Measurements from ENCODE around the gene APOL1.

Gene APOL1

GRCh38 chr22:36212901-36213300 is 40.0 kb upstream of the APOL1 start:
- H3K9me3 ChIP-seq (ENCODE audit: control insufficient read depth, low read length), result no peaks in the 10 kb centered on the region
- no peaks in the 10 kb centered on the region for H3K27me3 ChIP-seq (ENCODE audit: control insufficient read depth, insufficient read depth, low read length)
- H3K36me3 ChIP-seq (ENCODE audit: control insufficient read depth, insufficient read depth, low read length), result no peaks in the 10 kb centered on the region
- H3K4me3 ChIP-seq (ENCODE audit: low read length), result no peak overlapping the region
- no peaks in the 10 kb centered on the region for H3K4me1 ChIP-seq (ENCODE audit: control insufficient read depth, insufficient read depth, low read length)
- no peak overlapping the region for H3K9ac ChIP-seq (ENCODE audit: low read length)

- Histone ChIP-seq H3K36me3 (ENCODE audit: control insufficient read depth, insufficient read depth, low read length) (no peaks in the 10 kb centered on the region), H3K9me3 (ENCODE audit: control insufficient read depth, low read length) (no peaks in the 10 kb centered on the region), H3K9ac (ENCODE audit: low read length) (no peak overlapping the region), H3K27me3 (ENCODE audit: control insufficient read depth, insufficient read depth, low read length) (no peaks in the 10 kb centered on the region), H3K4me1 (ENCODE audit: control insufficient read depth, insufficient read depth, low read length) (no peaks in the 10 kb centered on the region), H3K4me3 (ENCODE audit: low read length) (no peak overlapping the region)
Measured at GRCh38 chr22:36213586-36213985, 39.3 kb upstream of the APOL1 start.

- H3K4me1 ChIP-seq (ENCODE audit: control insufficient read depth, insufficient read depth, low read length), result peaks cover 4% of the 10 kb centered on the region
- H3K36me3 ChIP-seq (ENCODE audit: control insufficient read depth, insufficient read depth, low read length), result no peaks in the 10 kb centered on the region
- no peak overlapping the region for H3K4me3 ChIP-seq (ENCODE audit: low read length)
- no peaks in the 10 kb centered on the region for H3K27me3 ChIP-seq (ENCODE audit: control insufficient read depth, insufficient read depth, low read length)
- H3K9ac ChIP-seq (ENCODE audit: low read length), result no peak overlapping the region
- H3K9me3 ChIP-seq (ENCODE audit: control insufficient read depth, low read length), result no peaks in the 10 kb centered on the region
Measured at GRCh38 chr22:36215981-36216380, 37.0 kb upstream of the APOL1 start.

- no peak overlapping the region for H3K4me3 ChIP-seq (ENCODE audit: low read length)
- no peaks in the 10 kb centered on the region for H3K36me3 ChIP-seq (ENCODE audit: control insufficient read depth, insufficient read depth, low read length)
- H3K9me3 ChIP-seq (ENCODE audit: control insufficient read depth, low read length), result no peaks in the 10 kb centered on the region
- no peaks in the 10 kb centered on the region for H3K27me3 ChIP-seq (ENCODE audit: control insufficient read depth, insufficient read depth, low read length)
- no peak overlapping the region for H3K9ac ChIP-seq (ENCODE audit: low read length)
- peaks cover 4% of the 10 kb centered on the region for H3K4me1 ChIP-seq (ENCODE audit: control insufficient read depth, insufficient read depth, low read length)
Measured at GRCh38 chr22:36218648-36219193, 34.2 kb upstream of the APOL1 start.

- H3K4me3 ChIP-seq (ENCODE audit: low read length), result no peak overlapping the region
- no peaks in the 10 kb centered on the region for H3K9me3 ChIP-seq (ENCODE audit: control insufficient read depth, low read length)
- peaks cover 4% of the 10 kb centered on the region for H3K4me1 ChIP-seq (ENCODE audit: control insufficient read depth, insufficient read depth, low read length)
- H3K27me3 ChIP-seq (ENCODE audit: control insufficient read depth, insufficient read depth, low read length), result no peaks in the 10 kb centered on the region
- no peaks in the 10 kb centered on the region for H3K36me3 ChIP-seq (ENCODE audit: control insufficient read depth, insufficient read depth, low read length)
- H3K9ac ChIP-seq (ENCODE audit: low read length), result no peak overlapping the region
Measured at GRCh38 chr22:36220451-36220921, 32.4 kb upstream of the APOL1 start.

GRCh38 chr22:36221799-36222751 is 30.9 kb upstream of the APOL1 start:
- H3K9ac ChIP-seq (ENCODE audit: low read length), result no peak overlapping the region
- H3K4me3 ChIP-seq (ENCODE audit: low read length), result no peak overlapping the region
- H3K9me3 ChIP-seq (ENCODE audit: control insufficient read depth, low read length), result no peaks in the 10 kb centered on the region
- peaks cover 4% of the 10 kb centered on the region for H3K4me1 ChIP-seq (ENCODE audit: control insufficient read depth, insufficient read depth, low read length)
- H3K27me3 ChIP-seq (ENCODE audit: control insufficient read depth, insufficient read depth, low read length), result no peaks in the 10 kb centered on the region
- no peaks in the 10 kb centered on the region for H3K36me3 ChIP-seq (ENCODE audit: control insufficient read depth, insufficient read depth, low read length)

GRCh38 chr22:36222887-36223450 is 30.0 kb upstream of the APOL1 start:
- Histone ChIP-seq H3K9ac (ENCODE audit: low read length) (no peak overlapping the region), H3K4me1 (ENCODE audit: control insufficient read depth, insufficient read depth, low read length) (peaks cover 4% of the 10 kb centered on the region), H3K4me3 (ENCODE audit: low read length) (no peak overlapping the region), H3K9me3 (ENCODE audit: control insufficient read depth, low read length) (no peaks in the 10 kb centered on the region), H3K27me3 (ENCODE audit: control insufficient read depth, insufficient read depth, low read length) (no peaks in the 10 kb centered on the region), H3K36me3 (ENCODE audit: control insufficient read depth, insufficient read depth, low read length) (no peaks in the 10 kb centered on the region)

- H3K9me3 ChIP-seq (ENCODE audit: control insufficient read depth, low read length), result no peaks in the 10 kb centered on the region
- no peak overlapping the region for H3K4me3 ChIP-seq (ENCODE audit: low read length)
- H3K9ac ChIP-seq (ENCODE audit: low read length), result no peak overlapping the region
- no peaks in the 10 kb centered on the region for H3K36me3 ChIP-seq (ENCODE audit: control insufficient read depth, insufficient read depth, low read length)
- peaks cover 4% of the 10 kb centered on the region for H3K4me1 ChIP-seq (ENCODE audit: control insufficient read depth, insufficient read depth, low read length)
- H3K27me3 ChIP-seq (ENCODE audit: control insufficient read depth, insufficient read depth, low read length), result no peaks in the 10 kb centered on the region
Measured at GRCh38 chr22:36223504-36223903, 29.4 kb upstream of the APOL1 start.

- peaks cover 4% of the 10 kb centered on the region for H3K4me1 ChIP-seq (ENCODE audit: control insufficient read depth, insufficient read depth, low read length)
- H3K4me3 ChIP-seq (ENCODE audit: low read length), result no peak overlapping the region
- H3K27me3 ChIP-seq (ENCODE audit: control insufficient read depth, insufficient read depth, low read length), result no peaks in the 10 kb centered on the region
- H3K36me3 ChIP-seq (ENCODE audit: control insufficient read depth, insufficient read depth, low read length), result no peaks in the 10 kb centered on the region
- H3K9me3 ChIP-seq (ENCODE audit: control insufficient read depth, low read length), result no peaks in the 10 kb centered on the region
- no peak overlapping the region for H3K9ac ChIP-seq (ENCODE audit: low read length)
Measured at GRCh38 chr22:36224245-36224644, 28.7 kb upstream of the APOL1 start.

- H3K9ac ChIP-seq (ENCODE audit: low read length), result no peak overlapping the region
- no peaks in the 10 kb centered on the region for H3K9me3 ChIP-seq (ENCODE audit: control insufficient read depth, low read length)
Measured at GRCh38 chr22:36225333-36225922, 27.5 kb upstream of the APOL1 start.

GRCh38 chr22:36226189-36226588 is 26.7 kb upstream of the APOL1 start:
- H3K27me3 ChIP-seq (ENCODE audit: control insufficient read depth, insufficient read depth, low read length), result no peaks in the 10 kb centered on the region
- H3K9me3 ChIP-seq (ENCODE audit: control insufficient read depth, low read length), result no peaks in the 10 kb centered on the region
- no peak overlapping the region for H3K9ac ChIP-seq (ENCODE audit: low read length)
- H3K36me3 ChIP-seq (ENCODE audit: control insufficient read depth, insufficient read depth, low read length), result no peaks in the 10 kb centered on the region
- H3K4me1 ChIP-seq (ENCODE audit: control insufficient read depth, insufficient read depth, low read length), result no peaks in the 10 kb centered on the region
- H3K4me3 ChIP-seq (ENCODE audit: low read length), result no peak overlapping the region

More at GRCh38 chr22:36225333-36225922, 27.5 kb upstream of the APOL1 start:
- Histone ChIP-seq H3K36me3 (ENCODE audit: control insufficient read depth, insufficient read depth, low read length) (no peaks in the 10 kb centered on the region), H3K27me3 (ENCODE audit: control insufficient read depth, insufficient read depth, low read length) (no peaks in the 10 kb centered on the region), H3K4me1 (ENCODE audit: control insufficient read depth, insufficient read depth, low read length) (no peaks in the 10 kb centered on the region), H3K4me3 (ENCODE audit: low read length) (no peak overlapping the region)

GRCh38 chr22:36227396-36227795 is 25.5 kb upstream of the APOL1 start:
- Histone ChIP-seq H3K9ac (ENCODE audit: low read length) (no peak overlapping the region), H3K4me1 (ENCODE audit: control insufficient read depth, insufficient read depth, low read length) (no peaks in the 10 kb centered on the region), H3K4me3 (ENCODE audit: low read length) (no peak overlapping the region), H3K36me3 (ENCODE audit: control insufficient read depth, insufficient read depth, low read length) (peaks cover 4% of the 10 kb centered on the region), H3K27me3 (ENCODE audit: control insufficient read depth, insufficient read depth, low read length) (no peaks in the 10 kb centered on the region), H3K9me3 (ENCODE audit: control insufficient read depth, low read length) (no peaks in the 10 kb centered on the region)
